Type B pancreatic cell (in vitro differentiated cells): Measurements from ENCODE around the gene CAPZA2. TPM values are rescaled to one million over a fixed set of nuclear protein-coding genes. Genes with fewer than 3 reads are reported as not detected.
"Not testable (repeated sequence)": the region's sequence is repeated elsewhere in the genome, so short reads cannot be mapped to it uniquely, and the experiment has no call there.

Source experiments
- DNase-seq: peaks from one replicate; pipeline ENCODE4 v3.0.0; 2021; ENCODE audit warnings: mixed read lengths; ENCODE audit not compliant: unreplicated experiment; ENCODE audit errors: extremely low spot score
- H3K27ac Mint-ChIP-seq: 2 replicates; pipeline ENCODE4 v1.8.0; 2021; ENCODE audit warnings: mild to moderate bottlenecking, mixed read lengths
- H3K27me3 Mint-ChIP-seq: 2 replicates; pipeline ENCODE4 v1.8.0; 2021; ENCODE audit warnings: mixed read lengths
- H3K36me3 Mint-ChIP-seq: 2 replicates; pipeline ENCODE4 v1.8.0; 2021; ENCODE audit warnings: mixed read lengths
- H3K4me1 Mint-ChIP-seq: one replicate; pipeline ENCODE4 v1.8.0; 2021; ENCODE audit warnings: mixed read lengths; ENCODE audit not compliant: unreplicated experiment
- H3K4me3 Mint-ChIP-seq: 2 replicates; pipeline ENCODE4 v1.8.0; 2021; ENCODE audit warnings: mild to moderate bottlenecking, mixed read lengths
- H3K9me3 Mint-ChIP-seq: 2 replicates; pipeline ENCODE4 v1.8.0; 2021; ENCODE audit warnings: mixed read lengths
- CTCF ChIP-seq: fragments of 200-600 bp; sonication (generic); conservative IDR thresholded peaks from 2 replicates; pipeline ENCODE4 v1.5.0; 2021; ENCODE audit warnings: antibody characterized with exemption, mild to moderate bottlenecking
- total RNA-seq: library from RNA; stranded (reverse); gene quantifications from 2 replicates; pipeline ENCODE4 v1.2.1, GENCODE V29; 2021; ENCODE audit warnings: low replicate concordance

The CAPZA2 gene
- total RNA-seq, 1 donor from 2014 or later = 167 TPM

GRCh38 chr7:116969371-116969902, 107.0 kb downstream of the CAPZA2 start:
- TF ChIP-seq CTCF = no peak
- peaks cover 32% of the 10 kb centered on the region for H3K4me1 Mint-ChIP-seq
- H3K9me3 Mint-ChIP-seq = no peaks in the 10 kb centered on the region
- H3K27me3 Mint-ChIP-seq = no peaks in the 10 kb centered on the region
- no peak overlapping the region for H3K27ac Mint-ChIP-seq
- no peak for DNase-seq
- H3K36me3 Mint-ChIP-seq = no peaks in the 10 kb centered on the region
- no peak overlapping the region for H3K4me3 Mint-ChIP-seq

- Mint-ChIP-seq H3K36me3 (peaks cover 4% of the 10 kb centered on the region), H3K9me3 (no peaks in the 10 kb centered on the region), H3K4me3 (no peak overlapping the region), H3K27ac (no peak overlapping the region), H3K27me3 (no peaks in the 10 kb centered on the region), H3K4me1 (peaks cover 32% of the 10 kb centered on the region)
- TF ChIP-seq CTCF = no peak
- no peak for DNase-seq
These were observed 108.0 kb downstream of the CAPZA2 start for GRCh38 chr7:116970238-116970910.

GRCh38 chr7:116971153-116971552, 108.8 kb downstream of the CAPZA2 start:
- H3K4me3 Mint-ChIP-seq, H3K9me3 Mint-ChIP-seq, H3K36me3 Mint-ChIP-seq, H3K27me3 Mint-ChIP-seq, H3K27ac Mint-ChIP-seq, DNase-seq: not testable (repeated sequence)
- H3K4me1 Mint-ChIP-seq = peaks cover 32% of the 10 kb centered on the region

Other genes starting within 250 kb of the CAPZA2 start
- 34.2 and 49.1 TPM in 2 replicates for gene MET, start 190.4 kb upstream of the CAPZA2 start, total RNA-seq
- 18.2 and 25.0 TPM in 2 replicates for gene ST7, start 90.9 kb downstream of the CAPZA2 start, total RNA-seq